ENCODE results near the gene CCT6B.

GRCh38 chr17:34902831-34903547 is 58.3 kb downstream of the CCT6B start:
- TF ChIP-seq POLR2A (IDR thresholded peaks at IDR 0.05; ENCODE audit: low read length) (no peak), GATA1 (IDR thresholded peaks at IDR 0.05; ENCODE audit: low read depth, low read length) (no peak)

All from erythroblast (primary cell).